Suppressor macrophage treated with lipopolysaccharide for 1 hour (primary cell): ENCODE results near the gene EPB41L4B.
A peak's percentile ranks its signal among the peaks of the same experiment; 100 is the strongest.

Experiments used
- DNase-seq, 3 donors: peaks; one replicate each; pipeline ENCODE4 v3.0.0-alpha.2; 2020 to 2022

EPB41L4B gene

GRCh38 chr9:109319626-109320241 is 1.1 kb downstream of the EPB41L4B start:
- peak in 1 of 3 donors; percentile 9 for DNase-seq

- peak in 1 of 3 donors; percentile 3 for DNase-seq
These were observed 1.7 kb downstream of the EPB41L4B start for GRCh38 chr9:109319017-109319625.

- DNase-seq, result no peak
These were observed 2.7 kb downstream of the EPB41L4B start for GRCh38 chr9:109317979-109318741.

- no peak for DNase-seq
These were observed 3.4 kb downstream of the EPB41L4B start for GRCh38 chr9:109317311-109317978.

- DNase-seq, result no peak
These were observed 4.6 kb downstream of the EPB41L4B start for GRCh38 chr9:109316207-109316640.

GRCh38 chr9:109315480-109316206 is 5.2 kb downstream of the EPB41L4B start:
- peak; percentile 4 to 67 (median 8) for DNase-seq

- DNase-seq, result peak in 2 of 3 donors; percentile 11 to 21
These were observed 6.8 kb downstream of the EPB41L4B start for GRCh38 chr9:109314011-109314531.

GRCh38 chr9:109313351-109313750 is 7.5 kb downstream of the EPB41L4B start:
- DNase-seq, result no peak

GRCh38 chr9:109312783-109313182 is 8.1 kb downstream of the EPB41L4B start:
- no peak for DNase-seq

GRCh38 chr9:109311731-109312130 is 9.1 kb downstream of the EPB41L4B start:
- no peak for DNase-seq

- no peak for DNase-seq
These were observed 9.6 kb downstream of the EPB41L4B start for GRCh38 chr9:109311286-109311685.

GRCh38 chr9:109310486-109310901 is 10.4 kb downstream of the EPB41L4B start:
- no peak for DNase-seq

GRCh38 chr9:109309282-109309681 is 11.6 kb downstream of the EPB41L4B start:
- DNase-seq, result no peak

- DNase-seq, result no peak
These were observed 13.2 kb downstream of the EPB41L4B start for GRCh38 chr9:109307380-109308240.

GRCh38 chr9:109305801-109306200 is 15.1 kb downstream of the EPB41L4B start:
- DNase-seq, result no peak

- DNase-seq, result no peak
These were observed 16.5 kb downstream of the EPB41L4B start for GRCh38 chr9:109304347-109304746.

GRCh38 chr9:109303900-109304299 is 17.0 kb downstream of the EPB41L4B start:
- DNase-seq, result no peak

- no peak for DNase-seq
These were observed 18.3 kb downstream of the EPB41L4B start for GRCh38 chr9:109302606-109303005.

- DNase-seq, result no peak
These were observed 19.8 kb downstream of the EPB41L4B start for GRCh38 chr9:109301012-109301411.

- no peak for DNase-seq
These were observed 21.0 kb downstream of the EPB41L4B start for GRCh38 chr9:109299891-109300290.

- no peak for DNase-seq
These were observed 23.0 kb downstream of the EPB41L4B start for GRCh38 chr9:109297899-109298298.
